NCI-H1048 (cell line): ENCODE measurements around the gene PDILT.

ENCODE experiments used
- DNase-seq: peaks from one replicate; lab custom pipeline; 2025; lab: John Stamatoyannopoulos, UW

Gene PDILT

GRCh38 chr16:20363191-20363590 lies 41.3 kb downstream of the PDILT start:
- DNase-seq, result no peak

DNA sequence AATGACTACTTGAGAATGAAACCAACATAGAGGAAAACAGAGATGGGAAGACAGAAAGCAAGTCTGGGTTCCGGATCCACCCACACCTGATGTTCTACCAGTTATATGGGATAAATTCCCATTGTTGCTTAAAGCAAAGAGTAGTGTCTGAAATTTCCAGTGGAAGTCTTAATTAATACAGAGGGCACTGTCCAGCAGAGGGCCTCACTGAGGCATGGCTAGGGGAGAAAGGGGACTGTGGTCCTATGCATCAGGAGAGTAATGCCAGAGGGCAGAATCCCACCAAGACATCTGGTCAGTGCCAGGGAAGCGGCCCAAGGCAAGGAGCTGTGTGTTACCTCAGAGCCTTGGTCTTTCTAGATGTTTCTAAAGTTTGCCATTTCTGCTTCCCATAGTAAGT lies 44.5 kb downstream of the PDILT start:
- no peak for DNase-seq

DNA sequence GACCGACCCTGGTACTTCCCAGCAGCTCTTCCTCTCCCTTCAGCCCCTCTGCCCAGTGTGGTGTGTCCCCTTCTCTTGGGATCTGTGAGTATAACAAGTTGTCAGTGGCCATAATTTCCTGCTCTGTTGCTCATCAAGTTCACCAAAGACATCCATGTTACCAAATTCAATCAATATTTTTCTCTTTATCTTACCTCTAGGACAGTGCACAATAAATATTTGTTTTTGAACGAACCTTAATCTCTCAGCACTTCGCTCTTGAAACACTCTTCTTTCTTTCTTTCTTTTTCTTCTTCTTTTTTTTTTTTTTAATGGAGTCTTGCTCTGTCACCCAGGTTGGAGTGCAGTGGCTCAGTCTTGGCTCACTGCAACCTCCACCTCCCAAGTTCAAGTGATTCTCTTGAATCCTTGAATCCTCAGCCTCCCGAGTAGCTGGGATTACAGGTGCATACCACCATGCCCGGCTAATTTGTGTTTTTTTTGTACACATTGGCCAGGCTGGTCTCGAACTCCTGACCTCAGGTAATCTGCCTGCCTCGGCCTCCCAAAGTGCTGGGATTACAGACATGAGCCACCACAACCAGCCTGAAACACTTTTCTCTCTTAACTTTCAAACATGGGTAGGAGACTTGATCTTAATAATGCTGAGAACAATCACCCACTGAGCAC lies 49.3 kb downstream of the PDILT start:
- no peak for DNase-seq

GRCh38 chr16:20353379-20353778 lies 51.2 kb downstream of the PDILT start:
- DNase-seq, result no peak

DNA sequence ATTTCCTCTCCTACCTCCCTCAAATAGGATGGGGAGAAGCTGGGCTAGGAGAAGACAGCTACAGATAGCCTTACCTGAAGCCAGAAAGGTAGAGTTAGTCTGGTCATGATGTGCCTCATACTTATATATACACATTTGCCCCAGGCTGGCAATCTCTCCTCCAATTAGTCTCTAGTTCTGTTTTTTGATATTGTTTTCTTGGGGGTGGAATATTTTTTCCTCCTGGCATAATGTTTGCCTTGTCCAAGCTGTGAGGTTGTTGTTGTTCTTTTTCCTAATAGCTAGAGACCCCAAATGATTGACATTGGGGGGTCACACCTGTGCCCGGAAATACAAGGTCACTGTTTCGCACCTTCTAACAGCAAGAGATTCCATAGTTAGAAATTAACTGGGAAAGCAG lies 51.9 kb downstream of the PDILT start, which contains the start of gene UMOD:
Gene UMOD (minus strand): TSS at position 101 of the 400 bp plus-strand sequence. CDS start 1,978 bp downstream, outside the sequence.
- DNase-seq, result no peak

GRCh38 chr16:20349615-20350014 lies 54.9 kb downstream of the PDILT start:
- DNase-seq, result no peak

GRCh38 chr16:20348365-20349185 lies 56.0 kb downstream of the PDILT start:
- DNase-seq, result no peak

- DNase-seq, result no peak
Observed at GRCh38 chr16:20347666-20348364, 56.7 kb downstream of the PDILT start.

DNA sequence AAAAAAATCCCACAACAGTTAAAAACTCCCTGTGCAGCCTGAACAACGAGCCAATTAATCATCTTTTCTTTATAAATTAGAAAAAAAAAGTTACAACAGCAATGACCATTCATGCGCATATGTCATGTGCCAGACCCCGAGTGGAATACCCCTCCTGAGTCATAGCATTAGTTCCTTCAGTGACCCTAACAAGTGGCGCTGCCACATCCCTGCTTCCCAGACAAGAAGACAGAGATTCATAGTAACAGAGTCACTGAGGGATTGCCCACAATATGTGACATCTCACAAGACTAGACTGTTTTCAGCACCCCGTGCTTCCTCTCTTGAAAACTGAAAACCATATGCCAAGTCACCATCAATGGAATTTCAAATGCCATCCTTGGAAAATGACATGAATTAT lies 59.9 kb downstream of the PDILT start:
- DNase-seq, result no peak

GRCh38 chr16:20339744-20340143 lies 64.8 kb downstream of the PDILT start:
- DNase-seq, result no peak

- DNase-seq, result no peak
Observed at GRCh38 chr16:20336955-20337354, 67.6 kb downstream of the PDILT start.

GRCh38 chr16:20334396-20334795 lies 70.1 kb downstream of the PDILT start:
- DNase-seq, result no peak

DNA sequence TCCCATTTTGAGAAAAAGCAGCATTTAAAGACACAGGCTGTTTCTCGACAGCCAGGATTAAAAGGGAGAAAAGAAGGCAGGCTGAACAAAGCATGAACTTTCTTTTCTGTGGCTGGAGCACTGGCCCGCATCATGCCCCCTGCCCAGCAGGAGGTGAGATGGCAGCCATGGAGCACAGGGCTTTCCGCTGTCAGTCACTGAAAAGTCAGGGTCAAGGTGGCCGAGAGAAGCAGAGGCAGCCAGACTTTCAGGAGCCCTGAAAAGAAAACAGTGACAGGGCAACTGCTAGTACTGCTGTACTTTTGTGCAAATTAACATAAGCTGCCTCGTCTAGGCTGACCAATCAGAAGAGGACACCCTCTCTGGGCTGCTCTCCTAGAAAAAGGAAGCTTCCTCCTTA lies 71.4 kb downstream of the PDILT start:
- no peak for DNase-seq

GRCh38 chr16:20332411-20332810 lies 72.1 kb downstream of the PDILT start:
- DNase-seq, result no peak

DNA sequence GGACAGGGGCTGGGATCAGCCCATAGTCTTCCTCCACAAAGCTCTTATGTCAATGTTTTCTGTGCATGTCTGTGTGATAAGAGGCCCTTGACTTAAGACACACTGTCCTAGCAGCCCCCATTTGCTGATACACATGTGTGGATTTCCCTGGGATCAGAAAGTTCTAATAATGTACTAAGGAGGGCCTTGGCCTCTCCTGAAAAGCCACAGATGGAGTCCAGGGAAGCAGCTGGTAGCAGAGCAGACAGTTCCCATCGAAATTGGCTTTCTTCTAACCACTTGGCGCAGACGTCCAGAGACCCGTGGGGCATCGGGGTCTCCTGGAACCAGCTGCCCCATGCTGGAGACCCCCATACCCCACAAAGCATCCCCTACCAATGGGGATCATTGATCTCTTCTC lies 72.9 kb downstream of the PDILT start:
- DNase-seq, result no peak

GRCh38 chr16:20329392-20330138 lies 75.0 kb downstream of the PDILT start:
- no peak for DNase-seq

- DNase-seq, result no peak
Observed at GRCh38 chr16:20327444-20328041, 77.0 kb downstream of the PDILT start, which contains the start of gene GP2. Gene GP2, minus strand, starts transcription at chr16:20327513. Its CDS starts 1,082 bp downstream, at chr16:20326431.

GRCh38 chr16:20326321-20326720 lies 78.2 kb downstream of the PDILT start:
- DNase-seq, result no peak

DNA sequence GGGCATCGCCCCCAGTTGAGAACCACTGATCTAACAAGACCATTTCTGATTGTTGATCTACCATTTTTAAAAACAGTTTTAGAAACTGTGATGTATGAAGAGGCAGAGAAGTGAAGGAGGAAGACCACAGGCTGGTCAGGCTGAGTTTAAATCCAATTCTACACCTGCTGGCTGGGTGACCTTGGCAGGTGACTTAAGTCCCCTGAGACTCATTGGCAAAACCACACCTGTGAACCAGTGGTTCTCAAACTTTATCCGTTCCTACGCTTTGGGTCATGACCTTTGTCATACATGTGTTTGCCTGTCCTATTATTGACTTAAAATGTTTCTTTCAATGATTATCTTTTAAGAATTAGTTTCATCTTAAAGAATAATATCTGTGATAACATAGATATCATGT lies 79.5 kb downstream of the PDILT start:
- DNase-seq, result no peak

GRCh38 chr16:20323591-20324117 lies 80.9 kb downstream of the PDILT start:
- no peak for DNase-seq

GRCh38 chr16:20322696-20323095 lies 81.8 kb downstream of the PDILT start:
- no peak for DNase-seq
